Fibroblast of lung (primary cell): ENCODE measurements around the gene MCTP2. TPM values are rescaled to one million over a fixed set of nuclear protein-coding genes. Genes with fewer than 3 reads are reported as not detected.
A peak's percentile ranks its signal among the peaks of the same experiment; 100 is the strongest.

ENCODE experiments used
- DNase-seq, 2 donors: peaks; one replicate each; pipeline versions ENCODE4 v3.0.0 to v3.0.0-alpha.2; 2010; ENCODE audit warnings: low read depth in 2 of 2
- H2AFZ ChIP-seq: 2 replicates; pipeline ENCODE4 v1.5.1; 2012; ENCODE audit warnings: low read length, control low read depth, inconsistent platforms
- H3K27ac ChIP-seq: 2 replicates; pipeline ENCODE4 v1.5.1; 2011; ENCODE audit warnings: low read length, control low read depth; ENCODE audit not compliant: insufficient read depth
- H3K27me3 ChIP-seq: 2 replicates; pipeline ENCODE4 v1.5.1; 2011; ENCODE audit warnings: mild to moderate bottlenecking, low read length; ENCODE audit not compliant: control insufficient read depth, insufficient read depth
- H3K36me3 ChIP-seq: 2 replicates; pipeline ENCODE4 v1.5.1; 2011; ENCODE audit warnings: low read length; ENCODE audit not compliant: control insufficient read depth, insufficient read depth
- H3K4me1 ChIP-seq: 2 replicates; pipeline ENCODE4 v1.5.1; 2011; ENCODE audit warnings: low read length; ENCODE audit not compliant: control insufficient read depth, insufficient read depth; ENCODE audit errors: extremely low read depth
- H3K4me2 ChIP-seq: 2 replicates; pipeline ENCODE4 v1.5.1; 2011; ENCODE audit warnings: low read length, control low read depth; ENCODE audit not compliant: insufficient read depth; ENCODE audit errors: extremely low read depth
- H3K4me3 ChIP-seq, 4 experiments: fragments of 200-600 bp in 1 of 4; sonication (generic) in 1 of 4; replicated peaks in 1 of 4; 2 replicates each; pipeline ENCODE4 v1.5.1; 2011 to 2016; ENCODE audit warnings: low read length in 4 of 4, low read depth in 3 of 4, mild to moderate bottlenecking in 3 of 4, control low read depth in 2 of 4, inconsistent platforms in 1 of 4, mixed read lengths in 1 of 4; ENCODE audit not compliant: insufficient read depth in 1 of 4; ENCODE audit errors: control extremely low read depth in 1 of 4
- H3K79me2 ChIP-seq: 2 replicates; pipeline ENCODE4 v1.5.1; 2012; ENCODE audit warnings: mild to moderate bottlenecking, low read length, inconsistent platforms; ENCODE audit not compliant: control insufficient read depth, insufficient read depth
- H3K9ac ChIP-seq: 2 replicates; pipeline ENCODE4 v1.5.1; 2011; ENCODE audit warnings: mild to moderate bottlenecking, low read length, control low read depth; ENCODE audit not compliant: insufficient read depth
- H3K9me3 ChIP-seq: 2 replicates; pipeline ENCODE4 v1.5.1; 2012; ENCODE audit warnings: low read depth, low read length; ENCODE audit not compliant: control insufficient read depth, insufficient read depth
- H4K20me1 ChIP-seq: 2 replicates; pipeline ENCODE4 v1.5.1; 2011; ENCODE audit warnings: low read length; ENCODE audit not compliant: control insufficient read depth, insufficient read depth; ENCODE audit errors: extremely low read depth
- CTCF ChIP-seq, 2 donors: IDR thresholded peaks in 1 of 2; conservative IDR thresholded peaks in 1 of 2; 1 replicate in 1 of 2; 2 replicates in 1 of 2; pipeline ENCODE4 v1.5.1; 2011 to 2012; ENCODE audit warnings: low read length in 2 of 2, control low read depth in 1 of 2, inconsistent platforms in 1 of 2, low read depth in 1 of 2, mild to moderate bottlenecking in 1 of 2
- EZH2 ChIP-seq: IDR thresholded peaks from 2 replicates; pipeline ENCODE4 v1.5.1; 2012; ENCODE audit warnings: low read length, control low read depth, mild to moderate bottlenecking; ENCODE audit errors: missing control alignments
- polyA plus RNA-seq, 2 donors: library from polyadenylated mRNA; depleted of rRNA in 1 of 2; stranded (reverse) in 1 of 2; unstranded in 1 of 2; fragments of >200 nt; gene quantifications; 2 replicates each; pipeline ENCODE4 v1.2.1, GENCODE V29; 2011 to 2012; ENCODE audit warnings: missing spikeins in 1 of 2
- total RNA-seq: library from RNA; depleted of rRNA; stranded (reverse); fragments of >200 nt; gene quantifications from 2 replicates; pipeline ENCODE4 v1.2.1, GENCODE V29; 2014

MCTP2 gene
- total and polyA plus RNA-seq, 2 donors (not counting 1 experiment from before 2014, with no cell fraction given): 3.6 to 14.5 TPM

- no peaks in the 10 kb centered on the region for H3K4me1 ChIP-seq
- H4K20me1 ChIP-seq: no peaks in the 10 kb centered on the region
- no peak for DNase-seq
- no peaks in the 10 kb centered on the region for H3K36me3 ChIP-seq
- TF ChIP-seq EZH2: no peak
- no peak for TF ChIP-seq CTCF (conservative IDR thresholded peaks at IDR 0.05 in 1 of 2, IDR thresholded peaks at IDR 0.05 in 1 of 2; ENCODE audit: low read depth in 1 of 2, low read length in 2 of 2)
- no peak overlapping the region for H3K9ac ChIP-seq
- H2AFZ ChIP-seq: no peak overlapping the region
- no peaks in the 10 kb centered on the region for H3K79me2 ChIP-seq
- H3K27ac ChIP-seq: no peak overlapping the region
- H3K4me2 ChIP-seq: no peak overlapping the region
- H3K9me3 ChIP-seq: no peaks in the 10 kb centered on the region
- no peaks in the 10 kb centered on the region for H3K27me3 ChIP-seq
- H3K4me3 ChIP-seq: no peak overlapping the region
These were observed 26.9 kb downstream of the MCTP2 start for GRCh38 chr15:94258246-94258645.

- no peak overlapping the region for H2AFZ ChIP-seq
- H3K4me3 ChIP-seq: no peak overlapping the region
- no peaks in the 10 kb centered on the region for H4K20me1 ChIP-seq
- H3K79me2 ChIP-seq: no peaks in the 10 kb centered on the region
- no peaks in the 10 kb centered on the region for H3K36me3 ChIP-seq
- peak in 1 of 2 donors; percentile 25 for DNase-seq
- TF ChIP-seq EZH2 (no peak), CTCF (conservative IDR thresholded peaks at IDR 0.05 in 1 of 2, IDR thresholded peaks at IDR 0.05 in 1 of 2; ENCODE audit: low read depth in 1 of 2, low read length in 2 of 2) (no peak)
- no peaks in the 10 kb centered on the region for H3K9me3 ChIP-seq
- H3K9ac ChIP-seq: no peak overlapping the region
- no peaks in the 10 kb centered on the region for H3K27me3 ChIP-seq
- H3K4me1 ChIP-seq: no peaks in the 10 kb centered on the region
- no peak overlapping the region for H3K4me2 ChIP-seq
- no peak overlapping the region for H3K27ac ChIP-seq
These were observed 27.9 kb downstream of the MCTP2 start for GRCh38 chr15:94259121-94259751.

GRCh38 chr15:94259863-94260262 is 28.5 kb downstream of the MCTP2 start:
- no peak for TF ChIP-seq CTCF (conservative IDR thresholded peaks at IDR 0.05 in 1 of 2, IDR thresholded peaks at IDR 0.05 in 1 of 2; ENCODE audit: low read depth in 1 of 2, low read length in 2 of 2)
- TF ChIP-seq EZH2: no peak

More at GRCh38 chr15:94259863-94260262, 28.5 kb downstream of the MCTP2 start:
- Histone ChIP-seq H3K27me3 (no peaks in the 10 kb centered on the region), H3K79me2 (no peaks in the 10 kb centered on the region), H2AFZ (no peak overlapping the region), H3K27ac (no peak overlapping the region), H3K4me1 (no peaks in the 10 kb centered on the region), H3K9ac (no peak overlapping the region), H3K4me2 (no peak overlapping the region), H3K4me3 (no peak overlapping the region), H3K9me3 (no peaks in the 10 kb centered on the region), H3K36me3 (no peaks in the 10 kb centered on the region), H4K20me1 (no peaks in the 10 kb centered on the region)
- DNase-seq: no peak
